ENCODE results near the gene PAK2.
"Not testable (repeated sequence)": the region's sequence is repeated elsewhere in the genome, so short reads cannot be mapped to it uniquely, and the experiment has no call there.

PAK2 gene

DNA sequence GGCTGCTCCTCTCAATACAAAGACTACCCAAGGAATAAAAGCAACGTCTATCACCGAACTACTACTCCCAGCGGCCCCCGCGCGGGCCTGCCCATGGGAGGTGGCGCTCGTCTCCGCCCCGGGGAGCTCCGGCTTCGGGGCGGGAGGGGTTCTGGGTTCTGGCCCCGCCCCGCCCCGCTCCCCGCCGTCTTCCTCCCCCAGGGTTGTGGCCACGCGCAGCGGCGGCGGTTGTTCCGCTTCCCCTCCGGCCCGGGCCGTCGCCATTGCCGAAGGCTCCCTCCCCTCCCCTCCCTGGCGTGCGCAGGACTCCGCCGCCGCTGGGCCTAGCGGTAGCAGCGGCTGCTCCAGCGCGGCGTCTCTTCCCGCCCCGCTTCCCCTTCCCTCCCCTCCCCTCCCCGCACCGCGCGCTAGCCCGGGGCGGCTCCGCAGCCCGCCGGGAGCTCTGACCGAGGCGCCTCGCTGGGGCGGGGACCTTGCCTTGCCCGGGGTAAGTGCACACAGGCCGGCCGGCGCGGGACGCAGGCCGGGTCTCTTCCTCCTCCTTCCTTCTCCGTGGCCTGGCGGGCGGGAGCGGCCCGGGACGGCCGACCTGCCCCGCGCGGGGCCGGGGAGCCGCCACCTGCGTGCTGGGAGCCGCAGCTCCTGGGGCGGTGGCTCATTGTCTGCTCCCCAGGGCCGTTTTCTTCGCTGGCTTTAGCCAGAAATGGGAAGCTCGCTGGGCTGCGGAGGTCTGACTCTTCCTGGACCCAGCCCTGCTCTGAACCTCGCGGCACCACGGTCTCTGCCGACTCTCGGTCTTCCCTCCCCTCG is at the start of gene PAK2:
Gene PAK2, plus strand, starts transcription at position 187 of the 810 bp plus-strand sequence. CDS start 42,790 bp downstream, outside the sequence.
- peak; percentile 87 to 91 for DNase-seq (ENCODE audit: low read depth in 2 of 2)

DNA sequence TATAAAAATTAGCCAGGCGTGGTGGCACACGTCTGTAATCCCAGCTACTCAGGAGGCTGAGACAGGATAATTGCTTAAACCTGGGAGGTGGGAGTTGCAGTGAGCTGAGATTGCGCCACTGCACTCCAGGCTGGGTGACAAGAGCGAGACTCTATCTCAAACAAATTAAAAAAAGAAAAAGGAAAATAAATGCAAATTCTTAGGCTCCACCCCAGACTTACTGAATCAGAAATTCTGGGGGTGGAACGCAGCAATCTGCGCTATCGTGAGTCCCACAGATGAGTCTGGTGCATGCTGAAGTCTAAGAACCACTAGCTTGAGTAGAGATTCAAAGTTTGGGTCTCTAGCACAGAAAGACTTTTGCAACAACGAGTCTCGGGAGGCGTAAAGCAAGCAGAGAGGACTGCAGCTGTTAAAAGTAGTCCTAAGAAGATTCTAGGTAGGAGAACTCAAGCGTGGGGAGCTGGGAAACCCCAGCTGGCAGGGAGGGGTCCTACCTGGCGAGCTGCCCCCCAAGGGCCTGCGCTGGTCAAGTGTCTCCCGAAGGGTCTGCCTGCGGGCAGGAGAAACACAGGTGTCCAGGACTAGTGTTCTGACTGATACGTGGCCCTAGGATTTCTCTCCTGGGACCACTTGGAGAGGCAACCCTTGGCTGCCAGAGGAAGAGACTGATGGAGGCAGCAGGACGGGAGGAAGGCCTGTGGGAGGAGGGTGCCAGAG is 49.6 kb upstream of the PAK2 start:
- DNase-seq (ENCODE audit: low read depth in 2 of 2) = no peak

DNA sequence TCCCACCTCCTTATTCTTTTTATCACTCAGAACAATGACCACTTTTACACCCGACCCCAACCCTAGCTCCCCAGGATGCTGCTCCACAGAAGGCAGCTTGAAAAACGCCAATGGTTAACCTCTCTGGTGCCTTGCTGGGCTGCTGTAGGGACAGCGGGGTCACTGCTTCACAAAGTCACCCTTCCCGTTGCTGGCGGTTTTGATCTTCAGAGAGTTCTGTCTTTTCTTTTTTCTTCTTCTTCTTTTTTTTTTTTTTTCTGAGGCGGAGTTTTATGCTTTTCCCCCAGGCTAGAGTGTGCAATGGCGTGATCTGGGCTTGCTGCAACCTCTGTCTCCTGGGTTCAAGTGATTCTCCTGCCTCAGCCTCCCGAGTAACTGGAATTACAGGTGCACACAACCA is 48.3 kb upstream of the PAK2 start:
- no peak for DNase-seq (ENCODE audit: low read depth in 2 of 2)

- DNase-seq (ENCODE audit: low read depth in 2 of 2) = no peak
Measured at GRCh38 chr3:196694202-196694638, 45.4 kb upstream of the PAK2 start.

DNA sequence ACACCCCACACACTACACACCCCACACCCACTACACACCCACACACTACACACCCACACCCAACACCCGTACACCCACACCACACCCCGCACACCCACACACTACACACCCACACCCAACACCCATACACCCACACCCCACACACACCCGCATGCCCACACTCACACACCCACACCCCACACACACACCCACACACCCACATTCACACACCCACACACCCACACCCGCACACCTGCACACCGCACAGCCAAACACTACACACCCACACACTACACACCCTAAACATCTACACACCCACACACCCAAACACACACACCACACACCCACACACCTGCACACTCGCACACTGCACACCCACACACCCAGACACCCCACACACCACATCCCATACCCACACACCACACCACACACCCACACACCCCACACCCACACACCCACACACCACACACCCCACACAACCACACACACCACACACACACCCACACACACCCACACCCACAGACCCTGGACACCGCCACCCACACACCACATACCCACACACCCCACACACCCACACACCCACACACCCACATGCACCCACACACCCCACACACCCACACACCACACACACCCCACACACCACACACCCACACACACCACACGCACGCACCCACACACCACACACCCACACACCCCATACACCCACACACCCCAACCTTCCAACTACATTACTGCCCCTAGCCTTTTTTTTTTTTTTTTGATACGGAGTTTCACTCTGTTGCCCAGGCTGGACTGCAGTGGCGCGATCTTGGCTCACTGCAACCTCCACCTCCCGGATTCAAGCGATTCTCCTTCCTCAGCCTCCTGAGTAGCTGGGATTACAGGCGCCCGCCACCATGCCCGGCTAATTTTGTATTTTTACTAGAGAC is 44.5 kb upstream of the PAK2 start:
- DNase-seq (ENCODE audit: low read depth in 2 of 2) = peak in 1 of 2 donors; percentile 5

GRCh38 chr3:196695849-196696226 is 43.8 kb upstream of the PAK2 start:
- no peak for DNase-seq (ENCODE audit: low read depth in 2 of 2)

DNA sequence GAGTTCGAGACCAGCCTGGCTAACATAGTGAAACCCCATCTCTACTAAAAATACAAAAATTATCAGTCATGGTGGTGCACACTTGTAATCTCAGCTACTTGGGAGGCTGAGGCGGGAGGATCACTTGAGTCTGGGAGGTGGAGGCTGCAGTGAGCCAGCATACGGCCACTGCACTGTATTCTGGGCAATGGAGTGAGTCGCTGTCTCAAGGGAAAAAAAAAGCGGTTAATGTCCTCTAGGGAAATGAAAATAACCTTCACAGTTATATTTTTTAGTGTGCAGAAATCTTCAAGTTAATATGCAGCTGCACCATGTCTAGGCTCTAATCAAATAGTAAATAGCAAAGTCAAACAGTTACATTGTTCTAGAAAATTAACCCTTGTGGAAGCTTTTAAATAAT is 42.4 kb upstream of the PAK2 start:
- no peak for DNase-seq (ENCODE audit: low read depth in 2 of 2)

- DNase-seq (ENCODE audit: low read depth in 2 of 2) = no peak
Measured at GRCh38 chr3:196699749-196700148, 39.9 kb upstream of the PAK2 start.

- DNase-seq (ENCODE audit: low read depth in 2 of 2) = no peak
Measured at GRCh38 chr3:196700801-196701200, 38.9 kb upstream of the PAK2 start.

GRCh38 chr3:196706327-196706726 is 33.3 kb upstream of the PAK2 start:
- no peak for DNase-seq (ENCODE audit: low read depth in 2 of 2)

DNA sequence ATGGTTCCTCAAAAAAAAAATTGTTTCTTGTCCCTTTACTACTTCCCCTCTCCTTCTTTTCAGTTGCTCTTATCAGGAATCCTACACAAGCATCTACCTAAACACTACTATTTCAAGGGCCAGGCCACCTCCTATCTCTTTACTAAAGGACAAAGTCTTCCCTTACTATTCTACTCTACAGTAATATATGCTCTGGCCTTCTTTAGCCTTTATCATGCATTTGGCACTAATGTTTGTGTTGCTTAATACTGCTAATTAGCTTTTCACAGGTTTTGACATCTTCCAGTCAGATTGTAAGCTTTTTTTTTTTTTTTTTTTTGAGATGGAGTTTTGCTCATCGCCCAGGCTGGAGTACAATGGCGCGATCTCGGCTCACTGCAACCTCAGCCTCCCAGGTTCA is 32.9 kb upstream of the PAK2 start:
- DNase-seq (ENCODE audit: low read depth in 2 of 2) = no peak

- no peak for DNase-seq (ENCODE audit: low read depth in 2 of 2)
Measured at GRCh38 chr3:196707566-196707965, 32.1 kb upstream of the PAK2 start.

DNA sequence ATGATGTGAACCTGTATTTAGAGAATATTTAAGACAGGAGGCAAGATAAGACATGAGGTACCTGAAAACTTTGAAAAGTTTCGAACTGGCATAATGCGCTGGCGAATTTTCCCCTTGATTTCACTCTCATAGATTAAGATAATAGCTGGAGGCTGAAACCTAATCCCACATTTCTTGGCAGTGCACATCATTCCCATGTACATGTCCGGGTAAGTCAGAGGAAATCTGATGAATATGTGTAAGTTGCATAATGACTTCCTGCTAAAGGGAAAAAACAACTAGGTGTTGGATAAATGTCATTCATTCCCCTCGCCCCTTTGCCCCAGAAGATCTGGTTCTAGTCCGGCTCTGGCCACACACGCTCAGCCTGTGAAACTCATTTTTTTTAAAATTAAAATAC is 31.2 kb upstream of the PAK2 start:
- DNase-seq (ENCODE audit: low read depth in 2 of 2) = no peak

GRCh38 chr3:196711838-196712513 is 27.7 kb upstream of the PAK2 start, which contains the start of the genes CEP19 and PIGX:
Gene CEP19 (minus strand): TSS chr3:196712250. CDS start chr3:196708657, 3,593 bp downstream.
Gene PIGX (plus strand): TSS chr3:196712377.
- DNase-seq (ENCODE audit: low read depth in 2 of 2) = peak; percentile 83 to 85

DNA sequence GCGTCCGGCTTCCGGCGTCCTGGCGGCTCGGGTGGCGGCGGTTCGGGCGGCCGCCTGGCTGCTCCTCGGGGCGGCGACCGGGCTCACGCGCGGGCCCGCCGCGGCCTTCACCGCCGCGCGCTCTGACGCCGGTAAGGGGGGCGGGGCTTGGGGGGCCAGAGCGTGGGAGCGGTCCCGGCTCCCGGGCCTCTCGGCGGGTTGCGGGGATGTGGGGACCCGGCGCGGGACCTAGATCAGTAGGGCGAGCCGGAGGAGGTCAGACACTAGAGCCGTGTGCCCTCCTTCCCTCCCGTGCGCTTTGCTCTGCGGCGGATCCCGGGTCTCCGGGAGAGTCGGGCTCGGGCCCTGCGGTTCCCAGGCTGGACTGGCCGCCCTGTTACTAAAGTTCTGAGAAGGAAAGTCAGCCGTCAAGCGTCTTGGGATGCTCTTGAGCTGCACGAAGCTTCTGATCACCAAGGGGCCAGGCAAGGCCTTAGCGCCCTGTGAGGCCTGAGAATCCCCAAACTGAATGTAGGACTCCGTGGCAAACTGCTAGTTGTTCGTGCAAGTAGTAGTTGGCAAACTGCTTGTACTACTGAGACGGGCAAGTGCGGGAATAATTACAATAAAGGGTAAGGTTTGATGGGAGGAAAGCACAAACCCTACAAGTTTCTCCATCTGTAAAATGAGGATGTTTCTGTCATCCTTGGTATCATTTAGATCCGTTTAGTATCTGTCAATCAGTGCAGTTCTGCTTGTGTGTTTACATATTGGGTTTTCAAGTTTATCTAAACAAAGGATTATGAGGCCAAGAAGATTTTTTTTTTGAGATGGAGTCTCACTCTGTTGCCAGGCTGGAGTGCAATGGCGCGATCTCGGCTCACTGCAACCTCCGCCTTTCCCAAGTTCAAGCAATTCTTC is 26.9 kb upstream of the PAK2 start:
- DNase-seq (ENCODE audit: low read depth in 2 of 2) = peak; percentile 55 to 64

GRCh38 chr3:196717162-196717561 is 22.5 kb upstream of the PAK2 start:
- not testable (repeated sequence) for DNase-seq (ENCODE audit: low read depth in 2 of 2)

DNA sequence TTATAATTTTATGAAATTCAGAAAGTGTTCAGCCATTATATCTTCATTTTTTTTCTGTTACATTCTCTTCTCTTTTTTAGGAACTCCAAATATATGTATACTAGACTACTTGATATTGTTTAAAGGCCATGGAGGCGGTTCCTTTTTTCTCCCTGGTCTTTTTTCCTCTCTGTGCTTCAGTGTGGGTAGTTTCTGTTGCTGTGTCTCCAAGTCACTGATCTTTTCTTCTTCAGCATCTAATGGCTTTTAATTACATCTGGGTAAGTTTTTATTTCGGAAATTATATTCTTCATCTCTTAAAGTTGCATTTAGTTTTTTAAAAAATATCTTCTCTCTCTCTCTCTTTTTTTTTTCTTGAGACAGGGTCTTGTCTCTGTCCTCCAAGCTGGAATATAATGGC is 18.6 kb upstream of the PAK2 start:
- DNase-seq (ENCODE audit: low read depth in 2 of 2) = no peak

DNA sequence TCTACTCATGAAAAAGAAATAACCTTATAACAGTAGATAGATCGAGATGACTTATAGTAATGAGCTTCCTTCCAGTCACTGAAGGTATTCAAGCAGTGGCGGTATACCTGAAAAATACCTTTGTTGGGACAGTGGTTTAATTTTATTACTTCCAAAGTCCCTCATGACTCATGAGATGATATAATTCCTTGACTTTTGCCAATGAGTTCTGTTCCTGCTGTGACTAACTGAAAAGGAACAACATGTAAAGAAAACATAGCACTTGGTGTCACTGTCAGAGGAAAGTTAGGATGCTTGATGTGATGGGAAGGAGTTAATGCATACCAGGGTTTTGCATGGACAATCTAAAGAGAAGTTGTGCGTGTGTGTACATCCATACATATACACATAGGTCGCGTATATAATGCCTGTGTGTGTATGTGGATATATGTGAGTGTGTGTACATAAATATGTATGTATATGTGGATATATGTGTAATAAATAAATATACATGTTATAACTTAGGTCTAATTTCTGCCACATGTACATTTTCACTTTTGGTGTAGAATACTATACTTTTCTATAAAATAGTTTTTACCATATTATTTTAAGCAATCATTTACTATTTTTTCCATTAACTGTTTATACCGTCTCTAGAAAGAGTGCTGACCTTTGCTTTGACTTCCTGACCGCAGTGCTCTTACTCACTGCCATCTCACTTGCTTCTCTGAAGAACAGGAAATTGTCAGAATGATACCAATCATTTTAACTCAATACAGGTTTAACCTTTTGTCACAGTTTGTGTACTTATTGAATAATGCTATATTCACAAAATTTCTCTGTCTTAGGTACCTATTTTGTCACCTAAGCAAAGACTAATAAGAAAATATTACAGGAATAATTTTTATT is 12.6 kb upstream of the PAK2 start:
- no peak for DNase-seq (ENCODE audit: low read depth in 2 of 2)

- DNase-seq (ENCODE audit: low read depth in 2 of 2) = no peak
Measured at GRCh38 chr3:196735751-196736150, 3.9 kb upstream of the PAK2 start.
